ENCODE measurements around the gene INPP5A. TPM values are rescaled to one million over a fixed set of nuclear protein-coding genes. Genes with fewer than 3 reads are reported as not detected.
"Not testable (repeated sequence)": the region's sequence is repeated elsewhere in the genome, so short reads cannot be mapped to it uniquely, and the experiment has no call there.

The INPP5A gene
- polyA plus RNA-seq, 1 donor: 31.3 TPM

- no peak for DNase-seq
Observed at GRCh38 chr10:132662186-132662920, 124.8 kb downstream of the INPP5A start.

- DNase-seq: no peak
Observed at GRCh38 chr10:132663666-132664365, 126.2 kb downstream of the INPP5A start.

DNA sequence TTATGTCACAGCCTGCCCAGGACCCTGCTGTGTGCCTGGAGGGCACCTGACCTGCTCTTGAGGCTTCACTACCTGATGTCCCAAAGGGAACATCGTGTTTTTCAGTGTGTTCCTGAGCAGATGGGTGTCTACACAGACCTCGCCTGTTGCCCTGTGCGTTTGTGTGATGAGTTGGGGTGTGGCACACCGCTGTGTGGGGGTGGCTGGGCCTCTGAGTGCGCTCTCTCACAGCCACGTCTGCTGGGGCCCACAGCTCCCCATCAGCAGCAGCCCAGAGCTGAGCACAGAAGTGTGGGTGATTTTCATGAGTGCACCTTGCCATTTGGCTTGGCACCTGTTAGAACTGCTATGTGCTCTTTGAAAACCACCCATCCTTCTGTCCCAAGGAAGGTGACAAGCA lies 126.8 kb downstream of the INPP5A start:
- no peak for DNase-seq

DNA sequence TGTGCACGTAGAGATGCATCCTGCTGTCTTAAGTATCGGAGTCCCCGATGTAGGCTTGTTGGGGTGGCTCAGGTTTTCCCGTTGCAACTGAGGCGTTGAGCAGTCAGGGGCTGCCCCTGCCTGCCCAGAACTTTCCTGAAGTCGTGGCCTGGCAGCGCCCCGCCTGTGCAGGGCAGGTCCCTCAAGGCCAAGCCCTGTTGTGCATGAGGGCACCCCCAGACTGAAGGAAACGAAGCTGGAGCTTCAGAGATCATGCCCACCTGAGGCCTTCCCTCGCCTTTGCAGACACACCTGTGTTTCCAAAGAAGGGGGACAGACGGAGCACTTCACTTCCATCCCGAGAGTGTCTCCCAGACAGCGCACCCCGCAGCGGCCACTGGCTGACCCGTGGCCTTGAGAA lies 127.3 kb downstream of the INPP5A start:
- DNase-seq: no peak

DNA sequence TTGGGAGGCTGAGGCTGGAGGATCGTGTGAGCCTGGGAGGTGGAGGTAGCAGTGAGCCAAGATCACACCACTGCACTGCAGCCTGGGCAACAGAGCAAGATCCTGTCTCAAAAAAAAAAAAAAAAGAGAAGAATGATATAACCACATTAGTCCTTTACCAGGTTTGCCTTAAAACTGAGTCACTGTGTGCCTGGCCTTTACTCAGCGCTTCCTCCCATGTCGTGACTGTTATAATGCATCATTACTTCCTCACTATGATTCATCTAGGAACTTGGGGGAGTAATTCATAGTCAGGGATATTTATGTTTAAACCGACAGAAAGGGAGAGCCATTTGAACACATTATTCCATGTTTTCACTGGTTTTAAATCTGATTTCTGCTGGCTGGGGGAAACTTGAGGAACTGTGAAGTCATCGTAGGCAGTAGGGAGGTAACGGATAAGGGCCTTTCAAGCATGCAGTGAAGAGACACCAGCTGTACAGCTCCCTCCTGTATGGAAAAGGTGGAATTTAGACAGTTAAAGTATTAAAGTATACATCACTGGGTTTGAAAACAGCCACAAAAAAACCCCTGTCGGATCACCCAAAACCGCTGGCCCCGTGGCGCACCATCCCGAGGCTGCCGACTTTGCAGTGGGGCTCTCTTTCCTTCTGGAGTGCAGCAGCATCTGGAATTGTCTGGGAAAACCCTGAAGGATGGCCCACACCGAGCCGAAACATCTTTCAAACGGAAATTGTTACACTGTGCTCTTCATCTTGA lies 128.5 kb downstream of the INPP5A start:
- DNase-seq: no peak

GRCh38 chr10:132666705-132667341 lies 129.2 kb downstream of the INPP5A start:
- DNase-seq: no peak

DNA sequence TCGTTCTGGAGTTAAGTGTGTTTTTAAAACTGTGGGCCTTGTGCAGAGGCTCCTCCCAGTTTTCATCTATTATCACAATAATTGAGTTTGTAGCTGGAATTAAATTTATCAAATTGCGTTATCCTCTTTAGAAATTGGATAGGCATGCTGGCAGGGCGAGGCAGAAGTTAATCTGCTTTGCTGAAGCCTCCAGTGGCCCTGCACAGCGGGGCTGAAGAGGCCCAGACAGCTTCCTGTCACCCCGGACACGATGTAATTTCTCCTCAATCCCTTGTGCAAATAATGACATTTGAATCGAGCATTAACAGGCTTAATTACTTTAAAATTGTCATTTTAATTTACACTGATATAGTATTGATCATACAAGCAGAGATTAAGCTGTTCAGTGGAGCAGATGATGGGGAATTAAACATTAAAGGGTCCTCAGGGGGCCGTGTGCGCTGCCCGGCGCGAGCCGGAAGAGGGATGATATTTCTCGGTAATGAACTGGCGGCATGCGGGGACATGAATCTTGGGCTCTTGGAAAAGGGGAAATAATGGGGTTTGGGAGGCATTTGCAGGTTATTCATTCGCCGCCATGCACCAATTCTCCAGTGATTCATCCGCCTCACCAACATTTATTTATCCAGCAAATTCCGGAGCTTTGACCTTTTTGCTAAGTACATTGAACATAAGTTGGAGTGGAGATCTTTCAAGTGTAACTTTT lies 129.9 kb downstream of the INPP5A start:
- DNase-seq: no peak

DNA sequence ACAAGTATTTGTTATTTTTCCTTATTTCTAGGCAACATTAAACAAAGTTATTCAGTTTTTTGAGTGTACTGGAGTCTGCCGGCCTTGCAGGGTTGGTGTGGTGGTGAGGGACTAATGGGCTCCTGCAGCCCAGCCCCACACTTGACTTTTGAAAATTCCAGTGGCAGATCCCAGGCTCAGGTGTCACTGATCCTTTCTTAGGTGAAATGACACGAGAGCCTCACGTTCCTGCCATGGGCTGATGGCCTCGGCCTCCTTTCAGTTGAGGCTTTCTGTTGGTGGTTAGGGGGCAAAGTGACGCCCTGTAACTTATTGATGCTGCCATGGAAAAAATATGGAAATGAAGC lies 130.4 kb downstream of the INPP5A start:
- DNase-seq: no peak

DNA sequence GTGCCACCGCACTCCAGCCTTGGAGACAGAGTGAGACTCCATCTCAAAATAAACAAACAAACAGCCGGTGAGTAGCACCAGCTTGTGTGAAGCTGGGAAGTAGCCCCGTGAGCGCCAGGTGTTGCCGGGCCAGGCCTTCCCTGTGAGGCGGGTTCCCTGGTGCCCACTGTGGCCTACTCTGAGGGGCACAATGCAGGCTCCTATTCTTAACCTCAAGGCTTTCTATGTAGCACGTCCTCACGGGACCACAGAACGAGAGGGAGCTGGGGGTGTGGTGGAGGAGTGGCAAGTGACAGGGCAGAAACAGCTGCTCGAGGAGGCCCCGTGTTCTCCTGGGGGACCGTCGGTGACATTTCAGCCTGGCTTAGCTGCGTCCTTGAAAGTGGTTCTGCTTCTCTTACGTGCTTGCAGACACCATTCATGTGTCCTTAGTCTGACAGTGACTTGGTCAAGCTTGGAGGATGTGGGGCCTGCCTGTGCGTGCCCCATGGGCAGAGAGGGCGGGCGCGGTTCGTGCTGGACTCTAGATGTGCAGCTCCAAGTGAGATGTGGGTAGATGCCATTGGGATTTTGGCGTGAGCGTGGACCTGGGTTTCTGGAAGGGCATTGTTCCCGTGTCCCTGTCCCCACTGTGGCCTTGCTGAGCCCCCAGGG lies 131.7 kb downstream of the INPP5A start:
- DNase-seq: no peak

GRCh38 chr10:132670546-132671227 lies 133.1 kb downstream of the INPP5A start:
- DNase-seq: no peak

- no peak for DNase-seq
Observed at GRCh38 chr10:132671228-132672154, 133.9 kb downstream of the INPP5A start.

DNA sequence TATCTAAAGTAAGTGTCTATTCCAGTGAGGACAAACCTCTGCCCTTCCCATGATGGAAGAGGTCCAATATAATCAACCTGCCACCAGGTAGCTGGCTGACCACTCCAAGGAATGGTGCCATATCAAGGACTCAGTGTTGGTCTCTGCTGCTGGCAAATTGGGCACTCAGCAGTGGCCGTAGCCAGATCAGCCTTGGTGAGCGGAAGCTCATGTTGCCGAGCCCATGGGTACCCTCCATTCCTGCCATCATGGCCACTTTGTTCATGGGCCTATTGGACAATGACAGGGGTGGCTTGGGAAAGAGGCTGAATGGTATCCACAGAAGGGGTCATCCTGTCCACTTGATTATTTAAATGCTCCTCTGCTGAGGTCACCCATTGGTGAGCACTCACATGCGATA lies 136.2 kb downstream of the INPP5A start:
- not testable (repeated sequence) for DNase-seq

DNA sequence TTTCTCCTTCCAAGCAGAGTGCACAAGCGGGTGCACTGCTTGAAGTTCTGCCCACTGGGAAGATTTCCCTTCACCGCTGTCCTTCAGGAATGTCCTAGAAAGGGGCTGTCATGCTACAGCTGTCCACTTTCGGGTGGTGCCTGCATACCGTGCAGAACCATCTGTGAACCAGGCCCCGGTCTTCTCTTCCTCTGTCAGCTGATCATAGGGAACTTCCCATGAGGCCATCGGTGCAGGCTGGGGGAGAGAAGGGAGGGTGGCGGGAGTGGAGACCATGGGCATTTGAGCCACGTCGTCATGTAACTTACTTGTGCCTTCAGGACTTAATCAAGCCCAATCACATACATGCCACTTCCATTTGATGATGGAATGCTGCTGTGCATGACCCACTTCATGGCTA lies 136.7 kb downstream of the INPP5A start:
- DNase-seq: no peak

GRCh38 chr10:132675031-132675740 lies 137.6 kb downstream of the INPP5A start:
- no peak for DNase-seq

GRCh38 chr10:132676193-132676891 lies 138.8 kb downstream of the INPP5A start:
- no peak for DNase-seq

DNA sequence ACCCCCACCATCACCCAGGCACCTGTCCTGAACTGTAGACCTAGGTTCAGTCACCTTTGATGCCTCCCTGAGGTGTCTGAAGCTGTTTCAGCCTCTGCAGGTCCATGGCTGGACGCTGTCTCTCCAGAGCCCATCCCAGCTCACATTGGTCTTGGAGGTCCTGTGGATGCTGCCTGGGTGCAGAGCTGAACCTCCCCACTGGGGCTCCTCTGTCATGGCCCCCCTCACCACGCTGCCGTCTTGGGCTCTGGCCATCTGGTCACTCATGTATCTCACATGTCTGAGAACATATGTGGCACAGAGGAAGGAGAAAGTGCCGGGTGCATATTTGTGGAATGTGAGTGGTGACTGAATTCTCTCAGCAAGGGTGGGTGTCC lies 139.5 kb downstream of the INPP5A start:
- no peak for DNase-seq

DNA sequence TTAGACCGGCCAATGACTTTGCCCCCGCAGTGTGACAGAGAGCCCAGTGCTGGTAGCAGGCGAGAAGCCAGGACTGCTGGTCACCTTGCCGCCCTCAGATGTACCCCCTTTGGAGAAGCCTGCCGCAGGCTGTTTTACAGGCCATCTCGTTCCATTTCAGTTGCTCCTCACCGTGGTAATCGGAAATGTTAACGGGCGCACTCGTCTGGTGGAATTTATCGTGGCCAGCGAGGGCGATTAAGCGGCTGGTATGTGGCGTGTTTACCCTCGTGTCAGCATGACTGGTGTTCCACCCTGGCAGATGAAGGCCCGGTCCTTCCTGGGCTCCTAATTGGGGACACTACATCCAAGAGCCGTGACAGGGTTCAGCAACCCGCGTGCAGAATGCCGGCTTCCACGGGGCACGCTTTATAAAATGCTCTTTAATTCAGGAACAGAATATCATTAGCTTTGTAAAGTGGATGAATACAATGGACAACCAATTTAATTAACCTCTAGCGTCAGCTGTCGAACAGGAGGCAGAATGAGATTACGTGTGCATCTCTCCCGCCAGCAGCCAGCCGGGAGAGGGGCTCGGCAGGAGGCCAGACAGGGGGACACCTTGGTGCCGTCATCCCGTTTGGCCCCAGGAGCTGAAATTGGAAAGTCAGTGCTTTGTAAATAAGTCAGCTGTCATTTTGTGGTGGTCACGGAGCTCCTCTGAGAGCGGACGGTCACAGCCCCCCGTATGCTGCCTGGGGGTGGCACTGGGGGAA lies 140.1 kb downstream of the INPP5A start:
- DNase-seq: no peak

All from left kidney (tissue), 2 donors.